LoVo (cell line): Measurements from ENCODE around the gene PLPPR2.
"Not testable (repeated sequence)": the region's sequence is repeated elsewhere in the genome, so short reads cannot be mapped to it uniquely, and the experiment has no call there.

Experiments
- DNase-seq: peaks from one replicate; pipeline ENCODE4 v3.0.0-alpha.2; 2016; ENCODE audit warnings: low spot score

PLPPR2 gene

GRCh38 chr19:11373166-11373884 lies 18.1 kb downstream of the PLPPR2 start:
- DNase-seq: no peak

- no peak for DNase-seq
These were observed 18.7 kb downstream of the PLPPR2 start for GRCh38 chr19:11373885-11374432.

GRCh38 chr19:11374433-11375142 lies 19.4 kb downstream of the PLPPR2 start, which contains the start of gene SWSAP1:
TSS of gene SWSAP1 (plus strand) at chr19:11374666. CDS start at chr19:11374681, 15 bp downstream.
- peak; percentile 99 for DNase-seq

GRCh38 chr19:11375143-11375948 lies 20.1 kb downstream of the PLPPR2 start:
- DNase-seq: no peak

- DNase-seq: no peak
These were observed 22.0 kb downstream of the PLPPR2 start for GRCh38 chr19:11377237-11377636.

- no peak for DNase-seq
These were observed 22.5 kb downstream of the PLPPR2 start for GRCh38 chr19:11377756-11378155.

GRCh38 chr19:11378319-11379189 lies 23.3 kb downstream of the PLPPR2 start:
- DNase-seq: peak; percentile 41

- DNase-seq: not testable (repeated sequence)
These were observed 24.1 kb downstream of the PLPPR2 start for GRCh38 chr19:11379269-11379845.

- no peak for DNase-seq
These were observed 24.7 kb downstream of the PLPPR2 start for GRCh38 chr19:11379857-11380350.

GRCh38 chr19:11380653-11381537 lies 25.7 kb downstream of the PLPPR2 start:
- DNase-seq: peak; percentile 98

GRCh38 chr19:11382898-11383705 lies 27.9 kb downstream of the PLPPR2 start:
- DNase-seq: no peak

GRCh38 chr19:11383706-11384048 lies 28.4 kb downstream of the PLPPR2 start:
- no peak for DNase-seq

- DNase-seq: no peak
These were observed 29.5 kb downstream of the PLPPR2 start for GRCh38 chr19:11384778-11385129.

- DNase-seq: no peak
These were observed 32.2 kb downstream of the PLPPR2 start for GRCh38 chr19:11387162-11388034.

- DNase-seq: no peak
These were observed 35.1 kb downstream of the PLPPR2 start for GRCh38 chr19:11390359-11390758.

- DNase-seq: no peak
These were observed 35.9 kb downstream of the PLPPR2 start for GRCh38 chr19:11390933-11391680.

GRCh38 chr19:11397089-11397610 lies 41.9 kb downstream of the PLPPR2 start:
- no peak for DNase-seq
